Measurements from ENCODE around the gene HES6. TPM values are rescaled to one million over a fixed set of nuclear protein-coding genes. Genes with fewer than 3 reads are reported as not detected.

HES6 gene, protein sequence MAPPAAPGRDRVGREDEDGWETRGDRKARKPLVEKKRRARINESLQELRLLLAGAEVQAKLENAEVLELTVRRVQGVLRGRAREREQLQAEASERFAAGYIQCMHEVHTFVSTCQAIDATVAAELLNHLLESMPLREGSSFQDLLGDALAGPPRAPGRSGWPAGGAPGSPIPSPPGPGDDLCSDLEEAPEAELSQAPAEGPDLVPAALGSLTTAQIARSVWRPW
- total RNA-seq (ENCODE audit: insufficient read depth, low replicate concordance) = 1.2 TPM

DNA sequence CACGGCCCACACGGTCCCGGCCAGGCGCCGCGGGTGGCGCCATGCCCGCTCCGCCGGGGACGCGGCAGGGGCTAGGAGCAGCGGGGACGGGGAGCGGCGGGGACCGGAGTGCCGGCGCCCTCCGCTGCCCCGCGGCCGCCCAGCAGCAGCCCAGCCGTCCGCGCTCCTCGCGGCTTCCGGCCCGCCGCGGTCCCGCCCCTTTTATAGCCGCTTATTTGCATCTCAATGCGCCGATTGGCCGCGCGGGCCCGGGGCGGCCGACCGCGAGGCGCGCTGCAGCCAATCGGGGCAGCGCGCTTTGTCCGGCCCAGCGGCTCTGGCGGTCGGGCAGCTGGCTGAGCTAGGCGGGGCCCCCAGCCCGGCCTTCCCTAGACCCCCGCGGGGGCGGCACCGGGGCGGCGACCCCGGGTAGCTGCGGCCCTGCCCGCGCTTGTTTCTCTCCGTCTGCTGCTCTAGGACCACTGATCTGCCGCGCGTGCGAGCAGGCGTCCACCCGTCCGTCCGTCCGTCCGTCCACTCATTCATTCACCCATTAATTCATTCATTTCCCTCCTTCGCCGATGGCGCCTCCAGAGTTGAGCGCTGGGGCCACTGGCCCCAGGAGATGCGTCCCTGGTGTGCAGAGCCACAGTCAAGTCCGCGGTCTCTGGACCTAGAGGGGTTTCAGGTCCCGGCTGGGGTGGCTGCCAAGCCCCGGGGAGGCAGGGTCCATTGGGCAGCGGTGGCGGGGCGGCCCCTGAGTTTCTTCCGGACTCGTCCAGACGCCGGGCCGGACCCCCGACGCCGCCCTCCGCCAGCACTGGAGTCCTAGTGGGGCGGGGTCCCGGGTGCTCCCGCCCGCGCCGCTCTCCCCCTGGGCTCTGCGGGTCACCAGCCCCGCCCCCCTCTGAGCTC, at the start of gene HES6:
TSS of gene HES6 (minus strand) at position 176 of the 894 bp plus-strand sequence. CDS start at position 43, 133 bp downstream.
- peak; percentile 91 for DNase-seq (ENCODE audit: low spot score)

DNA sequence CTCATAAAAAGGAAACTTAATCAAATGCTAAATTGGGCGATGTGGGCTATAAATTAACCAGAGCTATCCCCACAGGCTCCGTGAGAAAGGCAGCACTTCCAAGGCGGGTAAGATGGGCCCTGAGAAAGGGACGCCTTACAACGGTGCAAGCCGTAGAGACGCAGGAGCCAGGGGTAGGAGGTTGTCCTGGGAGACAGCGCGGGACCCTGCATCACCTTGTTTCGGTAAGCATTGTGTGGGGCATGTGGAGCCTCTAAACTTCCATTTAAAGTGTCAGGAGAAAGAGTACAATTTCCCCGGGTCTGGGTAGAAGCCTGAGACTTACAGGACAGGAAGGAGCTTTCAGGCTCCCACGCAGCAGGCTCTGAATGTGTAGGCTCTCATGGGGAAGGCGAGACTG, 49.7 kb upstream of the HES6 start:
- peak; percentile 20 for DNase-seq (ENCODE audit: low spot score)

DNA sequence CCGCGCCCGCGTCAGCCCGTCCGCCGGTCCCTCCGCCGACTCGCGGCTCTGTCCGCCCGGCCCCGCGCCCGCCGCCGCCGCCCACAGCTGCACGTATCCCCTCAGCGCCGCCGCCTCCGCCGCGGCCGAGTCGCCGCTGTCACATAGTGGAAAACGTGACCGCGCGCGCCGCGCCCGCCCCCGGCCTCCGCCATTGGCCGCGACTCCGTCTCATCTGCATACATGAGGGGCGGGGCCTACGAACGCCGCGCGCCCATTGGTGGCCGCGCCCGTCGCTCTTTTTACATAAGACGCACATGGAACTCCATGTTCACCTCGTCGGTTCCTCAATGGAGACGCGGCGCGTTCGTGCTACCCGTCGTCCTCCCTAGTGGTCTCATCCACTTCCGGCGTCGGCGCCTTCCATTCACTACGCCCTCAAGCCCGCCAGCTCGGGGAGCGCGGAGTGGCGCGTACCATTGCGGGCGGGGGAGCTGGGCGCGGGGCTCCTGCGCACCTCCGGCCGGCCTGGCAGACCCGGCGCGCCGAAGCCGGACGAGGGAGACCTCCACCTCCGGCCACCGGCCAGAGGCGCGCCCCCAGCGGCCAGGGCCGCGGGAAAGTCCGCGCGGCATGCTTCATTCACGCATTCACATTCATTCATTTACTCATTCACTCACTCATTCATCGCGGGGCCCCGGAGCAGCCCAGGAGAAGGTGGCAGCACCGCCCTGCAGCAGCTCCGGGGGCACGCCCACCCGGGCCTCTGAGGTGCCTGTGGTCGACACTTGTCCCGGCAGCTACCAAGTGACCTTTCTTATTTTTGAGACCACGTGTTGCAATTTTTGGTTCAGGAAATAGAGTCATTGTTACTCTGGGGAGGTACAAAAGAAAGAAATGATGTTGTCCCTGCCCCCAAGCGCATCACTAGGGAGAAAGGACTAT, 49.1 kb upstream of the HES6 start:
- peak; percentile 98 for DNase-seq (ENCODE audit: low spot score)

- peak; percentile 71 for DNase-seq (ENCODE audit: low spot score)
Measured at GRCh38 chr2:238287737-238288649, 48.2 kb upstream of the HES6 start, which contains the start of gene PER2. Gene PER2, minus strand, starts transcription at chr2:238288610. Its CDS starts 10,674 bp downstream, at chr2:238277936.

- no peak for DNase-seq (ENCODE audit: low spot score)
Measured at GRCh38 chr2:238286987-238287736, 47.3 kb upstream of the HES6 start.

- peak; percentile 18 for DNase-seq (ENCODE audit: low spot score)
Measured at GRCh38 chr2:238286551-238286950, 46.7 kb upstream of the HES6 start.

DNA sequence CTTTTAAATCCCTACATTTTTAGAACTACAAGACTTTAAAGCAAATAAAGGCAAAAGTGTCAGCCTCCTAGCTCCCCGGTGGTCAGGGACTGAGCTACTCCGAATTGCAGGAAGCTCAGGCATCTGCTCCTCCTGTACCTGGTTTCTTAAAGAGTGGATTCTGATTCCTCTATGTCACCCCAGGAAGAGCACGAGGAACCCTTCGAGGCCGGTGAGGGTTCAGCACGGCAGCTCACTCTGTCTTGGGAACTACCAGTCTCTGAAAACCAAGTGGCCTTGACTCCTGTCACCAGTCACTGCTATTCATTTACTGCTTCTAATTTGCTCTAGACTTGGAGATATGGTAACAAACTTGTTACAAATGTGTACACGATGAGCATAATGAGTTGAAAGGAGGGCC, 46.3 kb upstream of the HES6 start:
- DNase-seq (ENCODE audit: low spot score) = no peak

GRCh38 chr2:238285653-238286082, 45.8 kb upstream of the HES6 start:
- DNase-seq (ENCODE audit: low spot score) = peak; percentile 83

DNA sequence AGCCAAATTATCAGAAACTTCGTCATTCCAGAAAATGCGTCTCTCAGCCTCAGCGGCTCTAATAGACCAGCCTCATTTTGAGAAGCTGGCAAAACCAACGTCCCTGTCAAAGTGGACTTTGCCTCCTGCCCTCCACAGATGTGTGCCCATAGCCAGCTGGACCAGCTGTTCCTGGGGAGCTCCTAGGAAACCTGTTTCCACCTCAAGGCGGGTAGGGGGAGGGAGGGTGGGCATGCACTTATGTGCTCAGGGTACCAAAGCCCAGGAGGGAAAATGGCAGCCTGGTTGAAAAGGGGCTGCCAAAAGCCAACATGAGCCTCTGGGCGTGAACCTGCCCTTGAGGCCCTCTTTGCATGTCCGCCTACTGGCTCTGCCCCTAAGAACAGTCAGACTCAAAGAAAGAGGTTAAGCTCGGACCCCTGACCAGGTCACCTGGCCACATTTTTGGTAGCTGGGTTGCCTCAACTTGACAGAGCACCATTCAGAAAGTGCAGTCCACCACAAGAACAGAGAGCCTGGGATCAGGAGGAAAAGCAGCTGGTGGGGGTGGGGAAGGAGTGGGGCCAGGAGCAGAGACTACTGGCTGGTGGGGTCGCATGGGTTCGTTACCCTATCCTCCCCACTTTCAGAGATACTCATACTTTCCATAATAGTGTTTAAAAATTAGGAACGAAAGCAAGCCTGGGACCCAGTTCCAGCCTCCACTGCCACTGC, 45.1 kb upstream of the HES6 start:
- no peak for DNase-seq (ENCODE audit: low spot score)

GRCh38 chr2:238282861-238283738, 43.3 kb upstream of the HES6 start:
- no peak for DNase-seq (ENCODE audit: low spot score)

DNA sequence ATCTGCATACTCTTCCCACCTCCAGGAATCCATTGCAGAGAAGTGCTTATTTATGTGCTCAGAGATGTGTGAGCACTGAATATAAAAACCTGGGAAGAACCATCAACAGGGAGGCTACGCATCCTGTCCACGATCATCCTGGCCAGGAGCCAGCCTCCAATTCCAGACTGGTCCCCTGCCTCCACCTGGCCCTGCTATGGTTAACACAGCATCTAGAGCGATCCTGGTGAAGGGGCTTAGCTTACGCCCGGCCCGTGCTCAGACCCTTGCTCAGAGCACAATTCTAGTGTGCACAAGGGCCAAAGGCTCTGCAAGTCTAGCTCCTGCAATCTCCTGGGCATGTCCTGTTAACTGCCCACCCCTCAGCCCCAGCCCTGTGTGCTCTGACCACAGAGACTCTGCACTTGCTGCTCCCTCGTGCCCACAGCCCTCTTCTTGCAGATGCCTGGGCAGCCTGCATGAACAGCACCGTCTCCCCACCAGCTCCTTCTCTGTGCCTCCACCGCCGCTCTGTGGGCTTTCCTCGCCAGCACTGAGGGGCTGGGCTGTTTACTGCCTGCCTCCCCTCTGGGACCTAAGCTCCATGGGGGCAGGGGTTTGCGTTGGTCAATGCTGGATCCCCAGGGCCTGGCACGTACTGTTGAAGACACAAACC, 42.1 kb upstream of the HES6 start:
- no peak for DNase-seq (ENCODE audit: low spot score)

DNA sequence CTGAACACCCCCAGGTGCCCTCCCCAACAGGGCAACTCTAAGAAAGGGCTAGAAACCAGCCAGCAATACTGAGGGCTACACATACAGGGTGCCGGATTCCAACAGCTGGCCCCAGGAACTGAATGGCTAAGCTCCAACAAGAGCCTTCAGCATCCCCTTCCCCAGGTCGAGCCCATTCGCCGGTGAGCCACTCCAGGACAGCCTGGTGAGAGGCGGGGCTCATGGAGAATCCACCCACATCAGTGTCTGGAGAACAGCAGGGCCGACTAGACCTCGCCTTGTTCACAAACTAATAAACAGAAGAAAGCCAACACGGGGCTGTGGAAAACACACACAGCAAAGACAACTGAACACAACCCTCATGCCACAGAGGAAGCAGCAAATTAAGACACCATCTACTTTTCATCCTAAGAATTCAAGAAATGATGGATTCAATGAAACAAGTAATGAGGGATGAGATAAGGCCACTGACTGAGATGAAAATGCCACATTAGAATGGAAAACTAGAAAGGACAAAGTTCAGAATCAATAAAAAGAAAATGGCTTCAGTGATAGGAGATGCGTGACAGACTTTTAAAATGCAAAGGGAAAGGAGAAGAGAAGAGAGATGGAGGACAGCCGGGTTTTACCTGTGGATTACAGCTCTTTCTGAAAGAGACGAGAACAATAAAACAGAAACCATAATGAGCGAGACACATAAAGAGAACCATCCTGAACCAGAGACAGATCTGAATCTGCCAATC, 40.4 kb upstream of the HES6 start:
- no peak for DNase-seq (ENCODE audit: low spot score)

GRCh38 chr2:238279324-238279682, 39.5 kb upstream of the HES6 start:
- no peak for DNase-seq (ENCODE audit: low spot score)

DNA sequence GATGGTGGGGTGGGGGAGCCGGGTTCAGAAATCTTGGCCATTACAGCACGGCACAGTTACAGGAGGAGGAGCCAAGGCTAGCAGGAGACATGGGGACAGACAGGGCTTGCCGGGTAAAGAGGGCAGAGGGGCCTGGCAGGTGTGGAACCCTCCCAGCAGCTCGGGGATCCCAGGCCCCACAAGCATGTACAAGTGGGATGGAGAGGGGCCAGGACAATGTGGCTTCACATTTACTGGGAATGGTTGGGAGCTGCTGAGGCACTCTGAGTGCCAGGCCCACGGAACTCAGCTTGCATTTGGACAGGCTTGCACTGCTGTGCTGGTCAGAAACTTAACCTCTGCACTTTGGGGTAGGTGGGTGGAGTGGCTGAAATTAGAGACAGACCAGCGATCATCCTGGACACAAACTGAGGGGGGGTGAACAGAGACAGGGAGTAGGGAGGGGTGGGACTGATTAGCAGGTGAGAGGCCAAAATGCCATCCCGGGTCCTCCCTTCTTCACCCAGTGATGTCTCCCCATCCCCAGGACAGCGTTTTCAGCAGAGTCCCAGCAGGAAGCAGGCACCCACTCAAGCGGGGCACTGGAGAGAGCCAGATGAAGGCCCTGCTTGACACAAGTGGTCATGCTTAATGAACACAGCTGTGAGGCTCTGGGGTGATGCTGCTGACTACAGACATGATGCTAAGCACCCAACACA, 38.9 kb upstream of the HES6 start:
- DNase-seq (ENCODE audit: low spot score) = no peak

DNA sequence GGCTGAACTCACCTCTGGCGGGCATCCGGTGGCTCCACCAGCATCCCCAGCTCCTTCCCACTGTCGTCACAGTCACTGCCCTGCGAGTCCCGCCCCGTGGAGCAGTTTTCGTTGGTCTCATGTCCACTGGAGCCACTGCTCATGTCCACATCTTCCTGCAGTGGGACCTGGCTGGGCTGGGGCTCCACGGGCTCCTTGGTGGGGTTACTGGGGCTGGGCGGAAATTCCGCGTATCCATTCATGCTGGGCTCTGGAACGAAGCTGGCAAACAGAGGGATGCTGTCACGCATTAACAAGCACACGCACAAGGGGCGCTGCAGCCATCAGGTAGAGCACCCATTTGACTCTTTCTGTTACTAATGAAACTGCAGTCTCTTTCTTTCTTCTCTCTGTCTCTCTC, 37.9 kb upstream of the HES6 start:
- DNase-seq (ENCODE audit: low spot score) = no peak

DNA sequence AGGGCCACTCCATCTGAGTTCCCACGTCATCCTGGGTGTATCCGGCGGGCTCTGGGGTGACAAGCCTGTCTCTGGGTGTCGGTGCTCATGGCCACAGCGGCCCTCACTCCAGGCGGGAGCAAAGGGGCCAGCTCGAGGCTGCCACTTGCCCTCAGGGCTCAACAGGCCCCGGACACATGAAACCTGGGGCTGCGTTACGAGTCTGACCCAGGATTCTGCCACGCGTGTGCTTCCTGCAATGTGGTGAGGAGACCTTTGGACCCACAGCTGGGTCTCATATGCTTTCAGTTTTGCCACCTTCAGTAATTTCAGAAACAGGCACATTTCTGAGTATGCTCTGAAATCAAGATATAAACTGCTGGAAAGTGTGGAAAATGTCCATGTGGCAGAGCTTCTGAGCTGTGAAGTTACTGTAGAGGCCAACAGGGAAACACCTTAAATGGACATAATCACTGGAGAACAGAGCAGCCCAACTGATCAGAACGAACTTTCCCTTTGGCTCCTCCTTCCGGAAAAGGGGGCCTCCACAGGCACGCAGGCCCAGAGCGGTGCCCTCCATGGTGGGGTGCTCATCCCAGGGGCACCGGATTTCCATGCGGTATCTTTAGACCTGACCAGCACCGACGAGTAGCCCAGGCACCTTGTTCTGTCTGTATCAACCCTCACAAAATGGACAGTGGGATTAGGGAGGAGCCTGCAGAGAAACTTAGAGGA, 34.5 kb upstream of the HES6 start:
- DNase-seq (ENCODE audit: low spot score) = no peak

Data from umbilical cord (tissue), 2 donors.